T-helper 1 cell treated with Interleukin-12 subunit alpha and Interleukin-12 subunit beta and Interleukin-4 antibody, amounts not matched to agents 30 ng/mL and 1 ng/mL, for 36 hours (primary cell): ENCODE data around the gene CBX6. TPM values are rescaled to one million over a fixed set of nuclear protein-coding genes. Genes with fewer than 3 reads are reported as not detected.

Experiments used
- intact Hi-C: fragments of 100-400 bp; cut with micrococcal nuclease; formaldehyde crosslinking; loops from one replicate; pipeline ENCODE4 v1.15.1; 2024
- total RNA-seq: library from RNA; stranded (reverse); gene quantifications from 2 replicates; pipeline ENCODE4 v1.2.3, GENCODE V29; 2022

Gene CBX6
- total RNA-seq, 1 donor from 2014 or later: 99.5 TPM

- intact Hi-C loops: loop anchor here (5.0 kb wide), 2 partner anchors 219 to 649 kb away; partner anchors contain the start of gene ATF4
Observed at GRCh38 chr22:38873469-38874411, 1.7 kb upstream of the CBX6 start.

- intact Hi-C loops: loop anchor here (1.0 to 5.0 kb wide), 7 partner anchors 112 to 649 kb away; partner anchors contain the start of genes ATF4, CBX7, GTPBP1 and RPL3
Observed at GRCh38 chr22:38872831-38873248, 824 bp upstream of the CBX6 start.

- intact Hi-C loops: loop anchor here (1.0 to 5.0 kb wide), 7 partner anchors 114 to 651 kb away; partner anchors contain the start of genes ATF4, CBX7, GTPBP1 and RPL3
Observed at GRCh38 chr22:38871360-38872171, 450 bp downstream of the CBX6 start.

- intact Hi-C loops: loop anchor here (1.0 to 5.0 kb wide), 7 partner anchors 56 to 651 kb away; partner anchors contain the start of genes ATF4 and DNAL4
Observed at GRCh38 chr22:38870791-38871359, 1.1 kb downstream of the CBX6 start.

- intact Hi-C loops: loop anchor here (1.0 to 5.0 kb wide), 7 partner anchors 57 to 652 kb away; partner anchors contain the start of genes ATF4 and DNAL4
Observed at GRCh38 chr22:38870312-38870741, 1.7 kb downstream of the CBX6 start.

GRCh38 chr22:38869663-38870062 is 2.4 kb downstream of the CBX6 start:
- intact Hi-C loops: loop anchor here (1.0 to 5.0 kb wide), 8 partner anchors 58 to 653 kb away; partner anchors contain the start of genes ATF4 and DNAL4

- intact Hi-C loops: loop anchor here (1.0 kb wide), 1 partner anchor 104 kb away; no protein-coding TSS in a partner anchor
Observed at GRCh38 chr22:38868886-38869381, 3.1 kb downstream of the CBX6 start.

- intact Hi-C loops: no loop called here
Observed at GRCh38 chr22:38868286-38868721, 3.7 kb downstream of the CBX6 start.

GRCh38 chr22:38867471-38868285 is 4.3 kb downstream of the CBX6 start:
- intact Hi-C loops: no loop called here

- intact Hi-C loops: no loop called here
Observed at GRCh38 chr22:38867124-38867455, 4.9 kb downstream of the CBX6 start.

- intact Hi-C loops: no loop called here
Observed at GRCh38 chr22:38866399-38867123, 5.5 kb downstream of the CBX6 start.

- intact Hi-C loops: no loop called here
Observed at GRCh38 chr22:38866024-38866398, 6.0 kb downstream of the CBX6 start.

GRCh38 chr22:38865201-38866023 is 6.6 kb downstream of the CBX6 start:
- intact Hi-C loops: no loop called here

- intact Hi-C loops: no loop called here
Observed at GRCh38 chr22:38864361-38865191, 7.4 kb downstream of the CBX6 start.

GRCh38 chr22:38863531-38864131 is 8.4 kb downstream of the CBX6 start:
- intact Hi-C loops: no loop called here

- intact Hi-C loops: no loop called here
Observed at GRCh38 chr22:38862375-38863329, 9.4 kb downstream of the CBX6 start.
